Posterior vena cava (tissue), 2 donors: Measurements from ENCODE around the gene MEIS1. TPM values are rescaled to one million over a fixed set of nuclear protein-coding genes. Genes with fewer than 3 reads are reported as not detected.

Experiments used
- DNase-seq: peaks from one replicate; pipeline ENCODE4 v3.0.0-alpha.2; 2020; ENCODE audit warnings: low spot score
- intact Hi-C, 2 donors: fragments of 100-400 bp; cut with DNase I; formaldehyde crosslinking; loops; one replicate each; pipeline versions ENCODE4 v1.14.1 to v1.14.2; 2022 to 2023
- total RNA-seq, 2 donors: library from RNA; stranded (reverse); fragmentation: NEBNext Ultra II Directional; extraction: Animal tissue kit (Norgen Biotek cat#: 25700); gene quantifications; one replicate each; pipeline ENCODE4 v1.2.1, GENCODE V29; 2021
- donor health status: DM: yes; HTN: yes; CAD: no.
- donor health status: DM: yes; HTN: yes; CAD: no.

Gene MEIS1
- total RNA-seq, 2 donors from 2014 or later, result 63.4 to 96.9 TPM

DNA sequence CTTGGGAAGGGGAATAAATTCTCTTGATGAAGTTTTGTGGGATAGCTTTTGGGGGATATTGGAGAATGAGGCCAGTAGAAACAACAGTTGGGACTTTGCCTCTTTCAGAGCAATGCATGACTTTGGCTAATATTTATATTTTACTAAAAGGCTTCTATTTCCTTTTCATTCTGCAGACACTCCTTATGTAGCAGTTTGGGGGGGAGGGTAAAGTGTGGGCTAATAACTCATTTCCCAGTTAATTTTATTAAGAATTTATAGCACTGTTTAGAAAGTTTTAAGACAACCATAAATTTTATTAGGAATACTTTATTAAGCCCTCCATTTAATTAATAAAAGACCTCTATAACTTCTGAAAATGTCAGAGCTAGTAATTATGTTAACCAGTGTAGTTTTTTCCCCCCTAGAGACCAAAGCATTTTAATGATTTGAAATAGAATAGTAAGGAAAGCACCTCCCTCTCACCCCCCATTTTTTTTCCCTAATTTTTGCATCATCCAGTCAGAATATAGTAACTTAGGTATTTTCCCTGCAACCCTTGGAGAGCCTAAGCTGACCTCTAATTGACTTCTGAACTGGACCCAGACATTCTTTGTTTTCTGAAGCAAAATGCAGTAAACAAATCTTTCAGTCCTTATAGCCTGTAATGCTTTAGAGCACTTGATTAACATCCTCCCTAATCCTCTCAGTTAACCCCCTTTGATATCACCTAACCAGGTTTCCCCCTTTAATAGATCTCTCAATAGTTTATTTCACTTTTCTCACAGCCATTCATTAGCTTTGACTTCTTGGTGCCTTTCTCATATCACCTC lies 5.0 kb upstream of the MEIS1 start:
- no peak for DNase-seq
- intact Hi-C loops, result loop anchor here (5.0 to 10.0 kb wide), 6 partner anchors 795 to 1605 kb away; partner anchors contain the start of gene ETAA1 (in 1 of the 2)

DNA sequence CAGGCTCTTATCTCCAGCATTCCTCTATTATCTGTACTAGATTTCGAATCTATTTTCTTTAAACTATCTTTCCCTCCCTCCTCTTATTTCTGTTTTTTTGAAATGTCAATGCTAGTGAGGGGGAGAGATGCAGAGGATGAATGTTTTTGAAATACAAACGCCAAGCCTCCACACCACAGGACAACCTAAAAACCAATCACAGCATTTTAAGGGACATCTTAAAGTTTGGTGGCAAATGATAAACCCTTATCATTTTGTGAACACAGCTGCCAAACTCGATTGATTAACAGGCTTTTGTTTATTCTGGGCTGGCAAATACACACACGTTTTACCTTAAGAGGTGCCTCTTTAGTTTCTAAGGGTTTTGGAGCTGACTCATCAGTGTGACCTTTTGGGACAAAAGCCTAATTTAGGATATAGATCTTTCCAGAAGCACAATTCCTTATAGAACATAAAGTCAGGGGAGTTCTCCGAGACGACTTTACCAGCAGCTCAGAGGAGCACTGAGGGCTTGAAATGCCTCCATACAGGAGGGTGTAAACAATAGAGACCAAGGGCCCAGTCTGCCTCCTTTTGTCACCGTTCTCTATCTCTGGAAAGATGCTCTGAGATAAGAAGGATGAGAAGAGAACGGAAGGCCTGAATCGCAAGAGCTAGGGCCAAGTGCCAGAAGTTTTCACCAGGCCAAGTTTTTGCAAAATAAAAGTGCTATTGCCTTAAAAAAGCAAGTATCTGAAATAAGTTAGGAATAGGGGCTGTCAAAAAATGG lies 4.2 kb upstream of the MEIS1 start:
- intact Hi-C loops, result loop anchor here in 1 of 2 donors (5.0 to 10.0 kb wide), 3 partner anchors 832 to 1414 kb away; partner anchors contain the start of gene ETAA1
- no peak for DNase-seq

DNA sequence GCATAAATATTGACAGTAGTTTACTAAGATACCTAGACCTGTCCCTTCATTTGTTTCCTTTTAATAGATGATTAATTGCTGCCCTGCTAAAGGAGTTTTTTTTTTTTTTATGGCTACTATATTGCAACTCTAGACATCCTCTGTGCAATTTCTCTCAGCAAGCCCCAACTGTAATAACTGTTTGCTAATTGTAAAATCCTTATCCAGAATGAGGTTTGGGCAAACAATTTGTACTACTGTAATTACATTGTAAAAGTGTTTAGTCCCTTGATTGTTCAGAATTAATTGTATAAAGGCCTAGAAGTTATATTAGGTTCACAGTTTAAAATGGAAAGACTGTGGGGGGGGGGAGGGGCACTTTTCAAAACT lies 3.7 kb upstream of the MEIS1 start:
- no peak for DNase-seq
- intact Hi-C loops, result loop anchor here in 1 of 2 donors (5.0 to 10.0 kb wide), 3 partner anchors 831 to 1414 kb away; partner anchors contain the start of gene ETAA1

DNA sequence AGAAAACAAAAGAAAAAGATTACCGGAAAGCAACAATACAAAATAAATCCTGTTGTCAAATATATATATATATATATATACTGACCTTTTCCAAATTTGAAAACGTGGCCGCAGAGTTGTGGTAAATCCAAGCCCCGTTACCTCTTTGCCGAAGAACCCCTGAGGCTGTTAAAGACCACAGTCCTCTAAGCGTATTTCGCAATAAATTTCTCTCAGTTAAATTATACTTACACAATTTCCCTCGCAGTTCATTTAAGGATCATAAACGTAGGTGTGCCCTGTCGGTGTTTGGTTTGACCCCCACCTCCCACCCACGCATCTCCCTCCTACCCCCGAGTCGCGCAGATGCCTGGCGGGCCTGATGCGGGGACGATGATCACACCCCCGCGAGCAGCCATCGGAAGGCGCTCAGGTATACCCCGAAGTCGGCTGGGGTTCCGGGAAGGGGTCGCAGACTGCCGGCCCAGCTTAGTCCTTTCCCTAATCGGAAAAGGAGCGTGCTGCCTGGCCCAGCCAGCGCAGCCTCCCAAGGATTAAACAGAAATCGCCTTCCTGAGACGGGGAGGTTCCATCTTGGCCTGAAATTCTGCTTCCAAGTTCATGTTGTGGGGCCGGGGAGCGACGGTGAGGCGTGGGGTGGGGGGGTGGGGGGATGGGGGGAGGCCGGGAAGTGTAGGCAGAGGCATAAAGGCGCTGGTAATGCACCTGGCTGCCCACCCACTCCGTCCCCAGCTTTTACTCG lies 2.9 kb upstream of the MEIS1 start:
- no peak for DNase-seq
- intact Hi-C loops, result loop anchor here in 1 of 2 donors (5.0 to 10.0 kb wide), 3 partner anchors 830 to 1413 kb away; partner anchors contain the start of gene ETAA1

DNA sequence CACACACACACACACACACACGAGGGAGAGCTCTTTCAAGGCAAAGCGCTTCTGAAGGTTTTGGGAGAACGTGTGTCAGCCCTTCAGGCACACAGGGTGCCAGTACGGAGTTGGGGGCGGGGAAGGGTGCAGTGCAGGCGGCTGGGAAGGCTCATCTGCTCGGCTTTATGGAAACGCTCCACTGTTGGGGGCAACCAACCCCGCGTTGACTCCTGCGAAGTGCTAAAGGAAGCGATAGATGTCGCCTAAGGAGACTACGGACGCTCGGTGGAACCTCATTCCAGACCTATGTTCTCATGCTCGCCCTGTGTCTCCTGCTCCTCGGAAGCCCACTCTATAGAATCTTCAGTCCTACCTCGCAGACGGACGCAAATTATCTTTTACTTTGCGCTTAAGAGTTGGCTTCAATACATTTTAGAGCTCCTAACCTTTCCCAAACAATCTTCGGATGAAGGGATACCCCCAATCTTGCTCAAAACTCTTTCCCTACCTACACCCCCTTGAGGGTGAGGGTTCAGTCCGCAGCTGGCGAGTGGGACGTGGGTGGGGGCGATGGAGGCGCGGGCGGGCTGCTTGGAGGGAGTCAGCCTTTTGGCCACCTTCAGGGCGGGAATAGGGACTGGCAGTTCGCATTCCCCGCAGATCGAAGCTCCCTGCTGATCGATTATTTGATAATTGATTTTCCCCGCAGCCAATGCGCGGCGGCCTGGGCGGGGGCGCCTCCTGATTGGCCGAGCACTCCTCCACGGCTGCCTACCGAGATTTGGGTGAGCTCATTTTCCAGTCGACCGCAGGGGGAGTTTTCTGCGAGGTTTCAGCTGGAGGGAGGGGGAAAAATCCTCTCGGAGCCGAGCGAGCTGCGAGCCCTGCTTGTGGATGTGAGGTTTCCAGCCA lies 1.9 kb upstream of the MEIS1 start:
- intact Hi-C loops, result loop anchor here in 1 of 2 donors (5.0 to 10.0 kb wide), 3 partner anchors 829 to 1412 kb away; partner anchors contain the start of gene ETAA1
- DNase-seq, result peak; percentile 94

DNA sequence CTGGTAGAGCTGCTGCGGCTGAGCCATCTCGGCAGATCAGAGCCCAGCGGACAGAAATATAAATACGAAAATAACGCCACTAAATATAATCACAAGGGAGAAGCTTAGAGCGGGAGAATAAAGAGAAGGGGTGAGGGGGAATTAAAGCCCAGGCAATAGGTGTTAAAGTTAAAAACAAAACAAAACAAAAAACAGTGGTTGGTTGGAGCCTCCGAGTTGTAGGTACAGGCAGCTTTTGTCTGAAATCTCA lies 1.3 kb upstream of the MEIS1 start:
- intact Hi-C loops, result loop anchor here in 1 of 2 donors (5.0 to 10.0 kb wide), 3 partner anchors 829 to 1411 kb away; partner anchors contain the start of gene ETAA1
- no peak for DNase-seq

DNA sequence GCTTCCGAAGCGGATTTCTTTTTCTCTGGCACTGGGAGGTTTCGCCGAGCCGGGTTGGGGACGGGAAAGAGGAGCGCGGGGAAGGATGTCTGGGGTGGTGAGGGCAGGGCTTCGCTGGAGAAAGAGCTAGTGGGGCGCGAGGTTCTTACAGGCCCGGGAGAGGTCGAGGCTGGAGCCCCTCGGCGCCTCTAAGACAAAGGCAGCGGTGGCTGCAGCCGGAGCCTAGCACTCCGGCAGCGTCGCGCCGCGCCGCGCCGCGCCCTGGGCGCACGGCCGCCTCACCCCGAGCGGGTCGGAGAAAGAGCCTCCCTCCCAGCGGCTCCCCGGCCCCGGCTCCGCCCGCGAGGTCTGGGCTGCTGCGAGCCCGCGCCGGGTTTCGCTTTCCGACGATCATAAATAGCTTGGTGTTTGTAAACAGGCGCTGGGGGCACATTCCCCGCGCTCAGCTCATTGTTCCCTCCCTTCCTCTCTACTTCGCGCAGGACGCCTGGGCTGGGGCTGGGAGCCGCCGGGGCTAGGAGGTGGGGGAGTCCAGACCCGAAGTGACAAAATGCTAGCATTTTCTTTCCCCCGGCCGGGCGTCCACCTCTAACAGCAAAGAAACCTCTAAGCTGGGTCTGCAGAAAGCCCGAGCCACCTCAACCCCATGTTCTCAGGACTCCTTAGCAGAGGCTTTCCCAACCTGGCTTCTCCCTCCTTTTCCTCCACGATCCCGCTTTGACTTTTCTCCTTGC lies 813 bp upstream of the MEIS1 start:
- intact Hi-C loops, result loop anchor here in 1 of 2 donors (5.0 to 10.0 kb wide), 3 partner anchors 828 to 1411 kb away; partner anchors contain the start of gene ETAA1
- peak; percentile 84 for DNase-seq

DNA sequence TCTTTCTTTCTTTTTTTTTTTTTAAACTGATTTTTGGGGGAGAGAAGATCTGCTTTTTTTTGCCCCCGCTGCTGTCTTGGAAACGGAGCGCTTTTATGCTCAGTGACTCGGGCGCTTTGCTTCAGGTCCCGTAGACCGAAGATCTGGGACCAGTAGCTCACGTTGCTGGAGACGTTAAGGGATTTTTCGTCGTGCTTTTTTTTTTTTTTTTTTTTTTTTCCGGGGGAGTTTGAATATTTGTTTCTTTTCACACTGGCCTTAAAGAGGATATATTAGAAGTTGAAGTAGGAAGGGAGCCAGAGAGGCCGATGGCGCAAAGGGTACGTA lies 587 bp downstream of the MEIS1 start:
- DNase-seq, result no peak
- intact Hi-C loops, result loop anchor here in 1 of 2 donors (5.0 to 10.0 kb wide), 4 partner anchors 422 to 1409 kb away; partner anchors contain the start of gene ETAA1

DNA sequence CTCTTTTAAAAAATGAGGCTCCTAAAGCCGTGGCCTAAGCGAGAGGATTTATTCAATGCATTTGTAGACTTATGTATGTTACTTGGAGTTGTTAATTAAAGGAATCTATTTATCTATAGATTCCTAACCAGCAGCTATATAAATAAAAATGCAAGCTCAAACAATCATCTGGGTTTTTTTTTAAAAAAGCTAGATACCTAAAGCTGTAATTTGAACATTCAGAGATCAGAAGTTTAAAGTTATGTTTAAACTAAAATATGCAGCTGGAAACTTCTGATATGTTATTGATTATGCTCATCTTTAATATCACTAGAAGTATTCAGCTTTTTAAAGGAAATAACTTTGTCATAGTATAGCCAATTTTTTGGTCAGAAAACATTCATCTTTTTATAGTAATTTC lies 1.0 kb downstream of the MEIS1 start:
- intact Hi-C loops, result loop anchor here in 1 of 2 donors (5.0 to 10.0 kb wide), 4 partner anchors 421 to 1409 kb away; partner anchors contain the start of gene ETAA1
- no peak for DNase-seq

DNA sequence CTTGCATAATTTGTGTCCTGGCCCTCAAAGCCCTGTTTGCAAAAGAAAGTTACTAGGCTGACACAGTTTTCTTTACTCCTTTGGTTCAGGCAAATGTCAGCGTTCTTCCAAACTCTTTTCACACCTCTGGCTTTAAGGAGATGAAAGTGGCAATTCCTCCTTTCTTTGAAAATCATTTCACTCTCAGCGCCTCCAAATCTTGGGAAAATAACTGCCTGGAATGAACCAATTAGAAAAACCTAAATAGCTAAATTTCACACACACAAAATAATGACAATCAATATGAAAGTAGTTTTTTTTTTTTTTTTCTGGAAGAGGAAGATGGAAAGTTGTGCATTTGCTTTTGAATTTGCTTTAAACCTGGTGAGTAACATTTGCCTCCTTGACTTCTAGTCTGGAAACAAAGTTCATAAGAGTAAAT lies 1.7 kb downstream of the MEIS1 start:
- intact Hi-C loops, result loop anchor here in 1 of 2 donors (5.0 to 10.0 kb wide), 4 partner anchors 421 to 1408 kb away; partner anchors contain the start of gene ETAA1

DNA sequence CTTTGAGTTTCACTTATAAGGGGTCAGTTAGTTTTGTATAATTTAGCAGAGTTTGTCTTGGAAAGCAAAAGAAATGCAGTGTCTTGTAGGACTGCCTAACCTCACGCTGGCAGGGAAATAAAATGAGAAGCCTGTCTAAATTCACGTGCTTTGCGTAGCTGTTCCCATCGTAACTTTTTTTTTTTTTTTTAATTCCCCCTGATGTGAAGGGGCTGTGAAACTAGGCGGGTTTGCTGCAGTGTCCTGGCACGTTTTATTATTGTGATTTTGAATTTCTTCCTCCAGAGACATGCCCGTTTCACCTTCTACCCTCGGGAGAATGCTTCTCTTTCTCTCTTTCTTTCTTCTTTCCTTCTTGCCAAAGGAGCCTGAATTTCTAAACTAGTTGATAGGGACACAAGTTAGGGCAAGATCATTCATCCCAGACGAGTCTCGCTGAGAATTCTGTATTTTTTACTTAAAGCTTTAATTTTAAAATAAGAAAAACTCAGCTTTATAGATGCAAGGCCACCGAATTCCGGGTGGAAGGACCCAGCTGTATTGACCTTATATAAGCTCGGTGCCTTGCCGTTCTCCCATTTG lies 2.3 kb downstream of the MEIS1 start:
- intact Hi-C loops, result loop anchor here in 1 of 2 donors (5.0 to 10.0 kb wide), 4 partner anchors 420 to 1408 kb away; partner anchors contain the start of gene ETAA1
- DNase-seq, result no peak

More for the DNA sequence above, 1.7 kb downstream of the MEIS1 start:
- no peak for DNase-seq

DNA sequence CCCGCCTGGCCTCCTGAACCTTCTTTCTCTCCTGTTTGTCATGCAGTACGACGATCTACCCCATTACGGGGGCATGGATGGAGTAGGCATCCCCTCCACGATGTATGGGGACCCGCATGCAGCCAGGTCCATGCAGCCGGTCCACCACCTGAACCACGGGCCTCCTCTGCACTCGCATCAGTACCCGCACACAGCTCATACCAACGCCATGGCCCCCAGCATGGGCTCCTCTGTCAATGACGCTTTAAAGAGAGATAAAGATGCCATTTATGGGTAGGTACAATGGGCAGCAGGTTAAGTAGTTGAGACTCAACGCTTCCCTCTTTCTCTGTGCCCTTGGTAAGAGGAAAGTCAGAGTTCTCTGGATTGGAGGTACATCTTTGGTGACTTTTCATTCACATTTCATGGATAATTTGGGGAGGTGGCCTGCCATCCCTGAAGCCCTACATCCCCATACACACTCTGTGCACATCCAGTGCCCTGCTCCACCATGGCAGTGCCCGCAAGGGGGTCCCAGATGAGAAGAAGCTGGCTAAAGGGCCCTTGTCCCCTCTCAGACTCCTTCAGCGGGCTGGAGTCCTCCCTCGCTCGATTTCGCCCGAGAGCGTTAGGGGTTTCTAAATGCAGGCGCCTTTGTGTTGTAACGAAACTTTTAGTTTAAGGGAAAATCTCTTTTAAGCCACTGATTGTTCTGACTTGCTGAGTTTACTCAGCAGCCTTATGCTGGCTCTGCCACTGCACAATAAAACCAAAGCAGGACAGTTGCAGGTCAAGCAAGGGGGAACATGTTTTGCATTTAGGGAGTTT lies 3.0 kb downstream of the MEIS1 start:
- DNase-seq, result peak; percentile 72
- intact Hi-C loops, result loop anchor here (2.0 to 10.0 kb wide), 5 partner anchors 139 to 1407 kb away; partner anchors contain the start of gene ETAA1 (in 1 of the 2)

DNA sequence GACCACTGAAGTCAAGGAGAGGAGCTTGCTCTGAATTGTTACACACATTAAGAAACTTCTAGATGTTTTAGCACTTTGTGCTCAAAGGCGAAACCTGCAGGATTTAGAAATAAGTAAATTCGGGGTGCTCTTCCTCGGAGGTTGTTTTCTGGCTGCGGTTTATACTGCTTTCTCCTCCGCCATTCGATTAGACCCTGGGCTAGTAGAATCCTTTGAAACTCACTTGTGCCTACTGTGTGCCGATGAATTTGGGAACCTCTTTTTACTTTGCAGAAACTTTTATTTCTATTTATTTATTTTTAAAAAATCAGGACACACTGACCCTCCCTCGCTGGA lies 3.5 kb downstream of the MEIS1 start:
- intact Hi-C loops, result loop anchor here (2.0 to 10.0 kb wide), 5 partner anchors 138 to 1406 kb away; partner anchors contain the start of gene ETAA1 (in 1 of the 2)
- no peak for DNase-seq

DNA sequence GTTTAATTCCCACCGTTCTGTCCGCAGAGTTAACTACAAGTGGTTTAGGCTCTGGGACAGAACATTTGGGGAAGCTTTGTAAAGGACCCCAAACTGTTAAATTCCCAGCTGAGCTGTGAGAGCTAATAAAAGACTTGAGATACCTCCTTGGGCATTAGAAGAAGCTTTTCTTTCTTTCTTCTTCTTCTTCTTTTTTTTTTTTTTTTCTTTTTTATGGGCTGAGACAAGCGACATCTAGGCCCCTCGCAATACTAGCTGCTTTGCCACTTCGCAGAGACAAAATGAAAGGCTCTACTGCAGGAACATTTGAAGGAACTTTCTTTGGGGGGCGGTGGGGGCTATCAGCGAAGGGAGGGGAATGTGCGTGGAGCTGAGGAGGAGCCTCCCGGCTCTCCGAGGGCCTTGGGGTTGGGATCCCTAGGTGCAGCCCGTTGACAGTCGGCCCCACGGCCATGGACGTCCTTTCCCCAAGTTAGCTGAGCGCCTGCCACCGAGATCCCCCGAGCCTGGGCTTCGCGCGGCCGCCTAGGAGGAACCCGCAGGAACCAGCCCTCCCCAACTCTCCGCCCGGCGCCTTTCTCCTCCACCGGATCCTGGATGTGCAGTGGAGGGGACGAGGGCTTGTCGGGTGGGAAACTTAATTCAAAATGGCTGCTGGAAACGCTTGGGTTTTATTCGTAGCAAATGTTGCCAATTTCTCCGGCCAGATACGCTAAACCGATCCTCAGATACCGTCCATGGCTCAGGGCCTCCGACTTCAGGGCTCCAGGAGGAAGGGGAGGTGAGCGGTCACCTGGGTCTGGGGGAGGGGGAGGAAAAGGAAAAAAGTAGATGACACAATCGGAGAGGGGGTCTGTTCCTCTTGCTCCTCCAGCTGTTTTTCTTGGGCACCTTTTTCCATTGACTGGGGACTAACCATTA lies 4.2 kb downstream of the MEIS1 start:
- intact Hi-C loops, result loop anchor here (2.0 to 10.0 kb wide), 5 partner anchors 138 to 1406 kb away; partner anchors contain the start of gene ETAA1 (in 1 of the 2)
- DNase-seq, result peak; percentile 81
